GM19468 (cell line): ENCODE measurements around the gene PRDM16.

Source experiments
- ATAC-seq: cut with Tn5 transposase; IDR thresholded peaks from one replicate; pipeline ENCODE4 v1.9.1; 2021; ENCODE audit warnings: mild to moderate bottlenecking, moderate library complexity, moderate number of reproducible peaks; ENCODE audit not compliant: unreplicated experiment; ENCODE audit errors: extremely low read depth

PRDM16 gene

DNA sequence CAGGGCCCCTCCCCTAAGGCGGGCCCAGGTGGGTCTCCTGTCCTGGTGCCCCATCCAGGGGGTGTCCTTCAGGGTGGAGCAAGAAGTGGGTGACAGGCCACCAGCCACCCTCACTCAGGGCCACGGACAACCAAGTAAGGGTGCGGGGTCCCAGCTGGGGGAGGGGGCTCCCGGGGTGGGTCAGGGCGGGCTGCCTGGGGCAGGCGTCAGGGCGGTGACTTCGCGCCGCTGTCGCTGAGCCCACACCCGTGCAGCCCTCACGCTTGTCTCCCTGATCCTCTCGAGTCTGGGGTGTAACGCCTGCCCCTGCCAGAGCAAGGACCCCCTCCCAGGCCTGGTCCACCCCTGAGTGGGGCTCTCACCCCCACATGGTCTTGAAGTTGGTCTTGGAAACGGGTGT, 407.7 kb downstream of the PRDM16 start:
- no peak for ATAC-seq

DNA sequence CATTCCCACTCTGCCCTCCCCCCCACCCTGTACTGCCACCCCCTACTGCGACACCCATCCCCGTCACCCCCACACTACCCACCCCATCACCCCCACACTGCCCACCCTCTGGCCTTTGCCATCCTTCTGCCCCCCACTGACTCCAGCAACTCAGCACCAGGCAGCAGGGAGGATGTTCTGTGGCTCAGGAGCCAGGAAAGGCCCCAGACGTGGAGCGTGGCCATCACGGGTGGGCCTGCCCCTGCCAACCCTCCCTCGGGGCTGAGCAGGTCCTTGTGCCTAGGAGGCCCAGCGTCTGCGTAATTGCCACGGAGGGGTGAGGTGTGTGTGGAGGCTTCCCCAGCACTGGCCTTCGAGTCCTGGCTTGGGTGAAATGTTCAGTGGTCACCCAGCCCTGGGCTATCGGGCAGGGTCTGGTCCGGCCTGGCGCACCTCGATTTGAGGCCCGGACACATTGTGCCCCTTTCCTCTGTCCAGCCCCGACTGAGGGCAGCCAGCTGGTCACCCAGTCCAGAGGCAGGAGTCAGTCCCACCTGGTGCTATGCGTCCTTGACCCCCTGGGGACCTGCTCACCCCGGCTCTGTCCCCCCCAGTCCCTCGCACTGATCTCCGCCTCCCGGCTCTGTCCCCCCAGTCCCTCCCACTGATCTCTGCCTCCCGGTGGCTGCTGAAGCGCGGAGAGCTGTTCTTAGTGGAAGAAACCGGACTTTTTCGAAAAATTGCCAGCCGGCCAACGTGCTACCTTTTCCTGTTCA, 408.4 kb downstream of the PRDM16 start:
- no peak for ATAC-seq

DNA sequence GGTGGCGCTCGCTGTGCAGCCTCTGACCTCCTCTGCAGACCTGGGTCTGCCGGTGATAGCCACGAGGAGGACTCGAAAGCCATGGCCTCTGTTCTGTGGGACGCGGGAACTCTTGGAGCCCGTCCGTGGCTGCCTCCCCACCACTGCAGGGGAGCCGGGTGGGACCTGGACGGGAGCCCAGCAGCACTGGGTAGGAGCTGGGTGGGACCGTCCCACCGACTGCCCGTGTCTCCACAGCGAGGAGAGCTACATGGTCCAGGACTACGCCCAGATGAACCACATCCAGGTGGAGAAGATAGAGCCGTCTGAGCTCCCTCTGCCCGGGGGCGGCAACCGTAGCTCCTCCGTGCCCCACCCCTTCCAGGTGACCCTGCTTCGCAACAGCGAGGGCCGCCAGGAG, 409.2 kb downstream of the PRDM16 start:
- no peak for ATAC-seq

DNA sequence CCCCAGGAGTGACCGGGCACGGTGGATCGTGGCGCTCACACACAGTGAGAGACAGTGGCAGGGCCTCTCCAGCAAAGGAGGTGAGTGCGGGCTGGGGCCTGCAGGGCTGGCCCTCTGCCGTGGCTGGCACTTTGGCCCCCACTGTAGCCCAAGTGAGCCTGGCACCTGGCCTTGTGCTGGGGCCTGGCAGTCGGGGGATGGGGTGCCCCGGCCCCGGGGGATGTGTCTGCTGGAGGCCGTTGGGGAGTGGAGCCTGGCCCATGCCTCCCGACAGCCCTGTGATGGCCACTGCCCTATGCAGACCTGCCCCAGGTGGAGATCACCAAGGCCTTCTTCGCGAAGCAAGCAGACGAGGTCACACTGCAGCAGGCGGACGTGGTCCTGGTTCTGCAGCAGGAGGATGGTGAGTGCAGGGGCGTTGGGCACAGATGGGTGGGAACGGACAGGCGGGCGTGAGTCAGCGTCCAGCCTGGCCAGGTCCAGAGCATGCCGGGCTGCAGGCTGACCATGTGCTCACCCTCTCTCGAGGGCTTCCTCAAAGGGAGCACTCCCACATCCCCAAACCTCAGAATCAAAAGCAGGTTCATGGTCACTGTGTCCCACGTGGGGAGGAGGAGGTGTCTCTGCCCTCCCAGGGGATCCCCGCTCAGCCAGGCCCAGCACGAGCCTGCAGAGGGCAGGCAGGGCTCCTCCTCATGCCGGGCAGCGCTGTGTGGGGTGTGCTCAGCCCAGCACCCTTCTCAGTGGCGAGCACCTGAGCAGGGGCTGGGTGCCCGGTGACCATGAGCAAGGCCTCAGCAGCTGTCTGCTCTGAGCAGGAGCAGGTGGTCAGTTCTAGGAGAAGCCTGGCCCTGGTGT, 410.7 kb downstream of the PRDM16 start:
- no peak for ATAC-seq

DNA sequence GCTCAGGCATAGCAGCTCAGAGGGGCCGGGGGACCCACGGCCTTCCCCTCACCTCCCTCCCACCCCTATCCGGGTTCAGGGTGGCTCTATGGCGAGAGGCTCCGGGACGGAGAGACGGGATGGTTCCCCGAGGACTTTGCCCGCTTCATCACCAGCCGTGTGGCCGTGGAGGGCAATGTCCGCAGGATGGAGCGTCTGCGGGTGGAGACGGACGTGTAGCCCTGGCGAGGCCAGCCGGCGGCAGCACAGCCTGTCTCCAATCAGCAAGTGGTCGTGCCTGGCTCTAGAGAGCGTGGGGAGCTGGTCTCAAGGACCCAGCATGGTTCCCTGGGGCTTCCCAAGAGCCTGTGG, 411.3 kb downstream of the PRDM16 start:
- no peak for ATAC-seq

DNA sequence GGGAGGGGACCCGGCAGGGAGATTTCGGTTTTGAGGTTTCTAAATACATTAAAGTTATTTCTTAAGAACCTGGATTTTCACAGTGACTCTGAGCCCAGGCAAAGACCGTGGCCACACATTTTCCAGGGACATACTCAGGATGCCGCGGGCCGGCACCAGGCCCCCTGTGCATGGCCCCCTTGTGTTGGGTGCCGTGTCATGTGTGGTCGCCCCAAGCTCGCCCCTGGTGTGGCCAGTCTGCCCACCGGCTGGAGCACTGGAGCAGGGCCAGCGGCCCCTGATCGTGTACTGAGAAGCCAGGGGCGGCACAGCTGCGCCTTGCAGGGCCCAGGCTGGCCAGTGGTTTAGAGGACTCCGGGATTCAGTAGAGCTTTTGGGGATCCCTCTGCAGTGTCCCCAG, 412.0 kb downstream of the PRDM16 start:
- no peak for ATAC-seq

DNA sequence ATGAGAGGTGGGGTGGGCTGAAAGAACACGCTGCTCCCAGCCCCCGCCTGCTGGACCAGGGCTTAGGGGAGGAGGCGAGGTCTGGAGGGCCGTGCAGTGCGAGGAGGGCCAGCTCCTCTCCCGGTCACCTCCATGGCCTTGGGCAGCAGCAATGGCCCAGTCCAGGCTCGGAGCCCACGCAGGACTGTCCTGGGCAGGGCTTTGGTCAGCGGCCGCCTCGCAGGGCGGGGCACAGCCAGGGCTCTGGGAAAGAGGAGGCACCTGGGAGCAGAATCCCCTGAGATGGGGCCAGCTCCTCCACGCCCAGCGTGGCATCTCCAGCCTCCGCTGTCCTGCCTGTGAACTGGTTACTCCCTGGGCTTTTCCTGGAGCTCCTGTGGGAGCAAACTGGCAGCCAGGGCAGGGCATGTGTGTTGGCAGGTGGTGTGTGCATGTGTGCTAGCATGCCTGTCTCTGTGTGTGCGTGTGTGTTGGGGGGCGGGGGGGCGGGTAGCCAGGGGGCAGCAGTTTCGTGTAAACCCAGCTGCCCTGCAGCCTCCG, 412.9 kb downstream of the PRDM16 start:
- no peak for ATAC-seq

DNA sequence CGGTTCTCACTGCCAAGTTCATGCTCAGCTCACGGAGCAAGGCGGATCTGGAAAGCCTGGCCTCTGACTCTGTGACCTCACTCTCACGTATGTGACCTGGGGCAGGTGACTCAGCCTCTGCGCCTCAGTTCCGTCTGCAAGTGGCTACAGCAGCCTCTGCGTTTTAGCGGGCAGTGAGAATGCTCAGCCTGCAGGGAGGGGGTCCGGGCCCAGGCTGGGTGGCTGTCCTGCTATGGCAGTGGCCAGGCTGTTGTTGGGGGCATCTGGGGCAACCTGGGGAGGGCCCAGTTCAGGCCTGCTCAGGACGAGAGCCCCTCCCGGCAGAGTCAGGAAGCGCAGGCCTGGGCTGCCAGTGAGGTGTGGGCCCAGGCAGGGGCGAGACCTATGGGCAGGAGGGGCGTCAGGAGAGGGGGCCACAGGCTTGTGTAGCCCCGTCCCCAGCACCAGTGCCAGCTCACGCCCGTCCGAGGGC, 413.4 kb downstream of the PRDM16 start:
- no peak for ATAC-seq

DNA sequence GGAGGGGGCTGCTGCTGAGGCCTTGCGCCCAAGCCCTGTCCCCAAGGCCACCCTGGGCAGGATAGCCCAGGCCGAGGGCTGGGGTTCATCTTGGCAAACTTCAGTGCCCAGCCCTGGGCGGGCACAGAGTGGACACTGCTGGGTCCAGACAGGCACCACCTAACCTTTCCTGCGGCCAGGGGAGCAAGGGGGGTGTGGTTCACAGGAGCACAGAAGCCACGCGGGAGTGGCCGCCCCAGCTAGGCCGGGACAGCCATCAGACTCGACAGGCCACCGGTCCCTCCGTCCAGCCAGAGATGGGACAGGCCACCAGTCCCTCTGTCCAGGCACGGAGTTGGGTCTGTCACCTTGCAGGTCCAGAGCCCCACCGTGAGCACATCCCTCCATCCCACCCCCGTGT, 414.4 kb downstream of the PRDM16 start:
- no peak for ATAC-seq

DNA sequence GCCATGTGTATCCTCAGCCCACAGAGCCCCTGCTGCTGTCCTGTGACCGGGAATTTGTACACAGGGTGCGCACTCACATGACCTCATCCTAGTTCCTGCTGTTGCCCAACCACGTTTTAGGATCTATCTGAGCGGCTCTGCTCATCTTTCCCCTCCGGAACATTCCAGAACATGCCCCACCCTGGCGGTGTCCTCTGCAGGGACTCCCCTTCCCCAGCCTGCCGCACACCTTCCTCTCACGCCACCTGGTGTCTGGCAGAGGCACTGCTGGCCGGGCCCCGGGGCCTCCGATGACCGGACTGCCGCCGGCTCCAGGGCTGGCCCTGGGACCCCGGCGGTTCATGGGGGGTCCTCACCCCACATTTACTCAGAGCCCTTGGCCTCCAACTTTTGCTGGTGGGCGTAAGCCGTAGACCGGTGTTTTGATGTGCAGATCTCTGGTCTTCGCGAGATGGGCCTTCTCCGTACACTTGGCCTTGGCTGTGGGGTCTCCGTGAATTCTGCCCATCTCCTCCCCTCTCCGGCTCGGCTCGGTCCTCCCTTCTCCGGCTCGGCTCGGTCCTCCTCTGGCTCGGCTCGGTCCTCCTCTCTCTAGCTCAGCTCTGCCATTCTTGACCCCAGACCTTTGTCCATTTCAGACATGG, 414.9 kb downstream of the PRDM16 start:
- no peak for ATAC-seq

DNA sequence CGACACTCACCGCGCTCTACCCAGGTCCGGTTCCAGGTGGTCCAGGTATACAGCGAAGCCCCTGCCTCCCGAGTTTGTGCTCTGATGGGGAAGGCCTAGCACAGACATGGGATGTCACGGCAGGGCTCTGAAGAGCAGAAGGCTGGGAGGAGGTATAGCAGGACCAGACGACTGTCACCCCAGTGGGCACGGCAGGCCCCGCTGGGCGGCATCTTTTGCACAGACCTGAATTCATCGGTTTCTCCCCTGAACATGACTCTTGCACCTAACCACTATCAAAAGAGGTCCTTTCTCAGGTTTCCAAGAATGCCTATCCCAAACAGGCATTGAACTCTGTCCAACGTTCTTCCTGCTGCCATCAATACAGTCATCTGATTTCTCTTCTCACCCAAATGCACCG, 416.0 kb downstream of the PRDM16 start:
- ATAC-seq, result no peak
